ENCODE results near the gene NT5C3B.
"Not testable (repeated sequence)": the region's sequence is repeated elsewhere in the genome, so short reads cannot be mapped to it uniquely, and the experiment has no call there.

Gene NT5C3B

DNA sequence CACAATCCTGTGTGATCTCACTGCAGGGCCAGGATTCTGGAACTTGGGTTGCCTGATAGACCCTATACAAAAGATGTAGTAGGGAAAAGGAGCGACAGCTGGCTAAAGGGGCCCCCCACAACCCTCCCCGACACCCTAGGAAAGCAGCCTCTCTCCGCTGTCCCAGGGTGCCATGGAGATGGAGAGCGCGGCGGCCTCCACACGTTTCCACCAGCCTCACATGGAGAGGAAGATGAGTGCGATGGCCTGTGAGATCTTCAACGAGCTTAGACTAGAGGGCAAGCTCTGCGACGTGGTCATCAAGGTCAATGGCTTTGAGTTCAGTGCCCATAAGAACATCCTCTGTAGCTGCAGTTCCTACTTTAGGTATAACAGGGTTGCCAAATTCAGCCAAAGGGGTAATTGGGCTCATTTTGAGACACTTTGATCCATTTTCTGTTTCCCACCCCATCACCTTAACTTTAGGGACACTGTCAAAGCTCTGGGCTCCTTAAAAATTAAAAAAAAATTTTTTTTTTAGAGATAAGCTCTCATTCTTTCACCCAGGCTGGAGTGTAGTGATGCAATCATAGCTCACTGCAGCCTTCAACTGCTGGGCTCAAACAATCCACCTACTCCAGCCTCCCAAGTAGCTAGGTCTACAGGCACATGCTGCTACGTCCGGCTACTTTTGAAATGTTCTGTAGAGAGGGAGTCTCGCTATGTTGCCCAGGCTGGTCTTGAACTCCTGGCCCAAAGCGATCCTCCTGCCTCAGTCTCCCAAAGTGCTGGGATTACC is 1.9 kb upstream of the NT5C3B start, which contains the start of gene KLHL10:
Gene KLHL10 (plus strand): TSS at position 65 of the 778 bp plus-strand sequence. CDS start 108 bp downstream, at position 173.
- DNase-seq, result no peak

GRCh38 chr17:41836550-41837196 is 641 bp upstream of the NT5C3B start:
- DNase-seq, result no peak

DNA sequence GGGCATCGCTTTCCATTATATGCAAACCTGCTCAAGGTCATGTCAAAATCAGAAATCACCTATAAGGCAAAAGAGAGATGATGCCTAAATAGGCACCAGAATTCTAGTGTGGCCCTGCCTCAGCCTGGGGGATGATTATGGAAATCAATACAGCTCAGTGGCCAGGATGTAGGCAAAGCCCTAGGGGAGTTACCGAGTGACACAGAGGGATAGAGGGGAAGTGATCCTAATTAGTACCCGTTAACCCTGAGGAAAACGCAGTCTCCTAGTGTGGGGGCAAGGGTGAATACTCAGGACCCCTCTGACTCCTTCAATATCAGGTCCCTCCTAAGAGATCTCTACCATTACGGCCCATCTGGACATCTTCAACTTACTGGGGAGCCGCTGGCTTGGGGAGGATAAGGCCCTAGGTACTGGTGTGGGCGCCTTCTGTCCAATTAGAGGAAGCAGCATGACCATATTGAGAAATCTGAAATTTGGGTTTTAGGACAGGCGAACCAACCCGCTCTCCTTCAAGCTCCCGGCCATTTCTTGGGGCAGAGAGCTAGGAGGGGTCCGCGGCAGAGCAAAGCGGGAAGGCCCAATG is 725 bp downstream of the NT5C3B start:
- peak; percentile 19 for DNase-seq

DNA sequence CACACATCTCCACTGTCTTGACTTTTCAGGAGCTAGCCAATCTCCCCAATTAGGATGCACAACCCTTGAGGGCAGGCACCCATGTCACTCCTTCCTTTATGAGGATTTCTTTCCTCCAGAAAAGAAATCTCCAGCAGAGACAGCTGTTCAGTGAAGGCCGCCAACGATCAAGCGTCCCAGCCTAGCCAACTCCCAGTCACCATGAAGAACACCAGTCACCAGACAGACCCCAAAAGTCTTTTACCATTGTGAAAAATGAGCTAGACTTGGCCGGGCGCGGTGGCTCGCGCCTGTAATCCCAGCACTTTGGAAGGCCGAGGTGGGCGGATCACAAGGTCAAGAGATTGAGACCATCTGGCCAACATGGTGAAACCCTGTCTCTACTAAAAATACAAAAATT is 6.1 kb downstream of the NT5C3B start:
- not testable (repeated sequence) for DNase-seq

DNA sequence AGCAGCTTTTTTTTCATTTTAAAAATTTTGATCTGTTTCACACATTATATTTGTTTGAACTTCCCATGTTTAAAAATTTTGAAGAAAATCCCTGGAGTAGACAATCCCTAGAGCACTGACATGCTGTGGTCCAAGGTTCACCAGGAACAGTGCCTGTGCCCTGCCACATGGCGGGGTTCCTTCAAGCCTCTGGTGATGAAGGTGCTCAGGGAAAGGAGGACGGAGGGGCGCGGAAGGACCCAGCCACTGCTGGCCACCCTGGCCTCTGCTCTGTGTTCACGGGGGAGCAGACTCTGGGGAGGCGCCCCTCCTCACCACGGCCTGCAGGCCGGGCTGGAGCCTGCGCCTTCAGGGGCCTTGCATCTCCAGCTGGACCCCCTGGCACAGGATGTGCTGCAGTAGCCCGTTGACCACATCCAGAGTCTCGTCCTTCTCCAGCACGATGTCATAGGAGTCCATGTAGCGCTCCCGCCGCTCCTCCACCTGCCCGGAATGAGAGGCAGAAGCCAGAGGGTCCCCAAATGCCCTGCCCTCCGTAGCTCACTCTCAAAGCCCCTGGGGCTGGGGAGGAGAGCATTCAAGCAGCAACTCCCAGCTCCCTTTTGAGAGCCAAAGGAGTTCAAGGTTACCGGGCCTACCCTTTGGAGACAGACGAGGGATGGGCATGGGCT is 10.7 kb downstream of the NT5C3B start:
- DNase-seq, result no peak

DNA sequence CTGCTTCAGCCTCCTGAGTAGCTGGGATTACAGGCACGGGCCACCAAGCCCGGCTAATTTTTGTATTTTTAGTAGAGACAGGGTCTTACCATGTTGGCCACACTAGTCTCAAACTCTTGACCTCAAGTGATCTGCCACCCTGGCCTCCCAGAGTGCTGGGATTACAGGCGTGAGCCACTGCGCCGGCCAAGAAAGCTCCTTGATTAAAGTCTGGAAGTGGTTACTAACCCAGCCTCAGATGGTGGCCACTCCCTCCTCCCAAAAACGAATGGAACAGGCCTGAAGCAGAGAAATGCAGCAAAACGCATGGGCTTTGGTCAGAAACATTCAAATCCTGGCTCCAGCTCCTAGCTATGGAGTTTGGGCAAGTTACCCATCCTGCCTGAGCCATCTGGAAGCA is 11.9 kb downstream of the NT5C3B start:
- no peak for DNase-seq

DNA sequence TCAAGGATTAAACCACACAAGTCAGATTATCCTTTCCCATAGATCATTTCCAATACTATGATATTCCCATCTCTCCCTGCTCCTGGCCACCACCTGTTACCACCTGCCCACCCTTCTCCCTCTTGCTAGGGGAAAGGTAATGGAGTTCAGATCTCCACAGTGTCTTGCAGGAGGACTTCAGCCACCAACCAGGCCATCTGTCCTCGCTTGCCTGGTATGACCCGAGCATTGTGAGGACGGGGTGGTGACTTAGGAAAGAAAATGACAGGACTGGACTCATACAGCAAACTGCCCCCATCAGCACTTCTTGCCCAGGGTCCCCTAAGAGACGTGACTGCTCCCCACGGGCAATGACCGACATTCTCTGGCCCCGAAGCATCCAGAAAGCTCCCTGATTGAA is 12.5 kb downstream of the NT5C3B start:
- no peak for DNase-seq

DNA sequence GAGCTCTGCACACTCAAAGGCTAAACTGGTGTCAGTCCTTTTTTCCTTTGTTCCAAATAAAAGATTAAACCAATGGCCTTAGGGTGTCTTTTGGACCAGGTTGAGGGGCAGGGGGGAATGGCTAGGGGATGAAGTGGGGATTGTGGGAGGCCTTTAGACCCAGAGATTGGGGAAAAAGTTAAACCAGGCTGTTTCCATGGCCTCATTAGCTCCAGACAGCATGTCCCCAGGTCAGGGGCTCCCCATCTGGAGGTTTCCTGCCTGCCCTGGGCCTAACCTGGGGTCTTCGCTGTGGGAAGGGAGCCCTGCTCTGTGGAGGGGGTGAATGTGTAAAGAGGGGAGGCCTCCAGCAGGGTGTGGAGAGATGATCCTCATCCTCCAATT is 12.9 kb downstream of the NT5C3B start:
- DNase-seq, result no peak

DNA sequence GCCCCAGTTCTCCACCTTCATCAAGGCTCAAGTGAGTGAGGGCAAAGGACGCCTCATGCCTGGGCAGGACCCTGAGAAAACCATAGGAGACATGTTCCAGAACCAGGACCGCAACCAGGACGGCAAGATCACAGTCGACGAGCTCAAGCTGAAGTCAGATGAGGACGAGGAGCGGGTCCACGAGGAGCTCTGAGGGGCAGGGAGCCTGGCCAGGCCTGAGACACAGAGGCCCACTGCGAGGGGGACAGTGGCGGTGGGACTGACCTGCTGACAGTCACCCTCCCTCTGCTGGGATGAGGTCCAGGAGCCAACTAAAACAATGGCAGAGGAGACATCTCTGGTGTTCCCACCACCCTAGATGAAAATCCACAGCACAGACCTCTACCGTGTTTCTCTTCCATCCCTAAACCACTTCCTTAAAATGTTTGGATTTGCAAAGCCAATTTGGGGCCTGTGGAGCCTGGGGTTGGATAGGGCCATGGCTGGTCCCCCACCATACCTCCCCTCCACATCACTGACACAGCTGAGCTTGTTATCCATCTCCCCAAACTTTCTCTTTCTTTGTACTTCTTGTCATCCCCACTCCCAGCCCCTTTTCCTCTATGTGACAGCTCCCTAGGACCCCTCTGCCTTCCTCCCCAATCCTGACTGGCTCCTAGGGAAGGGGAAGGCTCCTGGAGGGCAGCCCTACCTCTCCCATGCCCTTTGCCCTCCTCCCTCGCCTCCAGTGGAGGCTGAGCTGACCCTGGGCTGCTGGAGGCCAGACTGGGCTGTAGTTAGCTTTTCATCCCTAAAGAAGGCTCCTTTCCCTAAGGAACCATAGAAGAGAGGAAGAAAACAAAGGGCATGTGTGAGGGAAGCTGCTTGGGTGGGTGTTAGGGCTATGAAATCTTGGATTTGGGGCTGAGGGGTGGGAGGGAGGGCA is 13.6 kb downstream of the NT5C3B start:
- DNase-seq, result no peak

DNA sequence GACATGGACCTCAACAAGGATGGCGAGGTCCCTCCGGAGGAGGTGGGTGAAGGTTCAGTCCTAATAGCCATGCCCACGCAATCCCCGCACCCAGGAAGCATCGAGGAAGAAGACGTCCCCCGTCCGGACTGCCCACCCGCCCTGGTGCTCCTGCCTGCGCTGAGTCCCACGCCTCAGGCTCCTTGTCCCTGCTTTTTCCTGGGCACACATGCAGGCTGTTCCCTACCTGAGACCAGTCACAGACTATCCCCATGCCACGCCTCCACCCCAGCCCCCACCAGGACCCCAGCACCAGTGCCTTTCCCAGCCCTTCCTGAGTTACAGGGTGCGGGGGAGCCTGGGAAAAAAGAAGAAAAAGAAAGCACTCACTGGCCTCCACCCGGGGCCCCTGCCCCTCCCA is 14.3 kb downstream of the NT5C3B start:
- no peak for DNase-seq

DNA sequence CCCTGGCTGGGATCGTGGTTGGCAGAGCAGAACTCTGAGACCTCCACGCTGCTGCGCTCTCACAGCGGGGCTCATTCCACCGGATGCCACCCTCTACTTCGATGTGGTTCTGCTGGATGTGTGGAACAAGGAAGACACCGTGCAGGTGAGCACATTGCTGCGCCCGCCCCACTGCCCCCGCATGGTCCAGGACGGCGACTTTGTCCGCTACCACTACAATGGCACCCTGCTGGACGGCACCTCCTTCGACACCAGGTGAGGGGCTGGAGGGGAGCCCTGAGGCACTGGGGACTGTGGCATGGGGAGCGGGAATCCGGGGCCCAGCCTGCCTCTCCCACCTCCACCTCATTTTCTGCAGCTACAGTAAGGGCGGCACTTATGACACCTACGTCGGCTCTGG is 18.0 kb downstream of the NT5C3B start:
- no peak for DNase-seq

GRCh38 chr17:41816637-41817320 is 19.3 kb downstream of the NT5C3B start:
- DNase-seq, result no peak

DNA sequence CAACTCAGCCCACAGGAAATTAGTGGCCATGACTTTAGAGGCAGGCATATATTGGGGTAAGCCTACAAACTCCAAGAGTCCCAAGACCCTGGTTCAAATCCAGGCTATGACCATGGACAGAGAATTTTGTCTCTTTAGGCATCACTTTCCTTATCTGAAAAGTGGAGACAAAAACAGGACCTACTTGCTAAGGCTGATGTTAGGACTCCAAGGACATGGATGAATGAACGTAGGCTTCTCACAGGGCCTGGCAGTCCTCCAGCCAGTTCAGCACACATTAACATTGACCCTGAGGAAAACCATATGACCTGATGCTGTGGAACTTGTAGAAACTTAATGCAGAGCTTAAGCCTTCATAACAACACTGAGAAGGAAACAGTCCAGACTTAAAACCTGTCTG is 21.8 kb downstream of the NT5C3B start:
- no peak for DNase-seq

DNA sequence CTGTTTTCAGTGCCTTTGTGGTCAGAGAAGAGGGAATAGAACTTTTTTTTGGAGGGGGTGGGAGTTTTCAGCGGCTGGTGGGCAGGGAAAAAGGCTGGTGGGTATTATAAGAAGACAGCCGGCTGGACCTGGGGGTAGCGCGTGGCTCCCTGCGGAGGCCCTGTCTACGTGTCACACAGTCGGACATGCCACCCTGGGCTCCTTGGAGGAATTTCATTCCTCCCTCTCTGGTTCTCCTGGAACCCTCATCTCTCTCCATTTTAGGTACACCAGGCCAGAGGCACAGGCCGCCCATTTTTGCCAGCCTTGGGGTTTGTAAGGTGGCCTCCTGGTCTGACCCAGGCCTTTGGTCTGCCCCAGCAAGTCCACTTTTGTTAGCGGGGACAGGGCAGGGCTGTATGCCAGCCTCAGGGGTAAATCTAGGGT is 22.3 kb downstream of the NT5C3B start:
- DNase-seq, result no peak

GRCh38 chr17:41813152-41813680 is 22.8 kb downstream of the NT5C3B start:
- no peak for DNase-seq

GRCh38 chr17:41812381-41813151 is 23.5 kb downstream of the NT5C3B start, which contains the start of gene FKBP10:
Gene FKBP10, plus strand, starts transcription at chr17:41813004. Its CDS starts 31 bp downstream, at chr17:41813035.
- DNase-seq, result peak; percentile 43

DNA sequence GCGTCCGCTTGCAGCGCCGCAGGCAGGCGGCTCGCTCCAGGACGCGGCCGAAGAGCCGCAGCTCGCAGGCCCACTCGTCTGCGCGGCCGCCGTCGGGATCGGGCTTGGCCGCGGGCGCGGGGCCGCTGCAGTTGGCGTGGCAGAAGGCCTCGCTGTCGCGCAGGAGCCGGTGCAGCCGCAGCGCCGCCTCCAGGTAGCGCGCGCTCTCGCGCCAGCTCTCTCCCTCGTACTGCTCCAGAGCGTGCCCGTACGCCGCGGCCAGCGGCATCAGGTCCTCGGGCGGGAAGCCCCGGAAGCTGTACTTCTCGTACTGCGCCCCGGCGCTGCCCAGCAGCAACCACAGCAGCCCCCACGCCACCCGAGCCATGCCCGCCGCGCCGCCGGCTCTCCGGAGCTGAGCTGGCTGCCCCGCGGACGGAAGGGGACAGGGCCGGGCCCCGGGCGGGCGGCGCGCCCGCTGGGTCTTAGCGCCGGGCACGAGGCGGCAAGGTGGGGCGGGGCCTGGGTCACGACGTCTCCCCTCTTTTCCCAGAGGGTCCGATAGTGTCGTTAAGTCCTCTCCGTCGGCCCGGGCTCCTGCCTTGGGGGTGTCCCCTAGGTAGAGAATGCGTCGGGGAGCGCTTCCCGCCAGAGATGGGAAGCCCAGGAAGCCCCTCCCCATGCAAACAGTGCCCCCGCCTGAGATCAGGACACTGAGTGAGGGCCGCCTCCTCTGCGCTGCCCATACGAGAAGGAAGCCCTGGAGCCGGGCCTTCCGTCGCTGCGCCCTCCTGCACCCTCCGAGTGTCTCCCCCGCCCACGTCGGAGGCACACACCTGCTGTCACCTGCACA is 24.3 kb downstream of the NT5C3B start, which contains the start of gene P3H4:
Gene P3H4 (minus strand): TSS at position 401 of the 832 bp plus-strand sequence. CDS start 34 bp downstream, at position 367.
- peak; percentile 74 for DNase-seq

GRCh38 chr17:41810659-41811548 is 25.1 kb downstream of the NT5C3B start:
- no peak for DNase-seq

Data from hematopoietic multipotent progenitor cell treated with erythropoietin and hydrocortisone succinate and interleukin-3 and kit ligand, for 6 days (in vitro differentiated cells).